ENCODE data around the gene NPPA.
"Not testable (repeated sequence)": the region's sequence is repeated elsewhere in the genome, so short reads cannot be mapped to it uniquely, and the experiment has no call there.

Gene NPPA

GRCh38 chr1:11847667-11848372 is at the start of gene NPPA:
Gene NPPA (minus strand): TSS chr1:11847783. CDS start chr1:11847684, 99 bp downstream.
- no peak for DNase-seq

DNA sequence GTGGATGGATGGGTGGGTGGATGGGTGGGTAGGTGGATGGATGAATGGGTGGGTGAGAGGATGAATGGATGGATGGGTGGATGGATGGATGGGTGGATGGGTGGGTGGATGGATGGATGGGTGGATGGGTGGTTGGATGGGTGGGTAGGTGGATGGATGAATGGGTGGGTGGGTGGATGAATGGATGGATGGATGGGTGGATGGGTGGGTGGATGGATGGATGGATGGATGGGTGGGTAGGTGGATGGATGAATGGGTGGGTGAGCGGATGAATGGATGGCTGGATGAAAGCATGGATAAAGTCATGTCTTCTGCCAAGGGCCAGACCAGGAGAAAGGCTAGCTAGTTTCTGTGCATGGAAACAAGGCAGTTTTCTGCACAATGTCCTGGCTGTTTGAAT is 46.9 kb upstream of the NPPA start:
- not testable (repeated sequence) for DNase-seq

GRCh38 chr1:11893907-11894251 is 46.3 kb upstream of the NPPA start:
- DNase-seq = peak; percentile 70

DNA sequence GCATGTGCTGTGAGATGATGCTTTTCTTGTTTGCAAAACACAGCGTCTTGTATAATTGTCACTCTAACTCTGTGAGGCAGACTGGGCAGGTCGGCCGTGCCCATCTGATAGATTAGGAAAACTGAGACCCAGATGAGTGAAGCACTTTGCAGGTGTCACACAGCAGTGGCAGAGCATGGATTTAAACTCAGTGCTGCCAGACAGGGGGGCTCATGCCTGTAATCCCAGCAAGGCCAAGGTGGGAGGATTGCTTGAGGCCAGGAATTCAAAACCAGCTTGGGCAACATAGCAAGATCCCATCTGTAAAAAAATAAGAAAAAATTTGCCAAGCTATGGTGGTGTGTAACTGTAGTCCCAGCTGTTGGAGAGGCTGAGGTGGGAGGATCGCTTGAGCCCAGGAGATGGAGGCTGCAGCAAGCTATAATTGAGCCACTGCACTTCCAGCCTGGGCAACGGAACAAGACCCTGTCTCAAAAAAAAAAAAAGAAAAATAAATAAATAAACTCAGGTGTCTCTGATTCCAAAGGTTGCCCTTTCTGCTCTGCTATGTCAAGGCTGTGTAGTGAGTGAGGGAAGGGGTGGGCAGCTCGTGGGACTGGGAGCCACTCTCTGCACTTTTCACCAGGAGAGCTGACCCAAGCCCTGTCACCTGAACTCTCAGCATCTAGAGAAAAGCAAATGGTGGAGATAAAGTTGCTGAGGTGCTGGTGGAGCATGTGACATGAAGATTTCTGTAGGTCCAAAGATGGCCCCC is 44.0 kb upstream of the NPPA start:
- DNase-seq = no peak

- DNase-seq = no peak
Measured at GRCh38 chr1:11888877-11889208, 41.3 kb upstream of the NPPA start.

- DNase-seq = no peak
Measured at GRCh38 chr1:11888206-11888876, 40.8 kb upstream of the NPPA start.

GRCh38 chr1:11887666-11888007 is 40.1 kb upstream of the NPPA start:
- no peak for DNase-seq

GRCh38 chr1:11886986-11887665 is 39.5 kb upstream of the NPPA start:
- no peak for DNase-seq

- no peak for DNase-seq
Measured at GRCh38 chr1:11885916-11886315, 38.3 kb upstream of the NPPA start.

GRCh38 chr1:11882814-11883538 is 35.4 kb upstream of the NPPA start:
- no peak for DNase-seq

DNA sequence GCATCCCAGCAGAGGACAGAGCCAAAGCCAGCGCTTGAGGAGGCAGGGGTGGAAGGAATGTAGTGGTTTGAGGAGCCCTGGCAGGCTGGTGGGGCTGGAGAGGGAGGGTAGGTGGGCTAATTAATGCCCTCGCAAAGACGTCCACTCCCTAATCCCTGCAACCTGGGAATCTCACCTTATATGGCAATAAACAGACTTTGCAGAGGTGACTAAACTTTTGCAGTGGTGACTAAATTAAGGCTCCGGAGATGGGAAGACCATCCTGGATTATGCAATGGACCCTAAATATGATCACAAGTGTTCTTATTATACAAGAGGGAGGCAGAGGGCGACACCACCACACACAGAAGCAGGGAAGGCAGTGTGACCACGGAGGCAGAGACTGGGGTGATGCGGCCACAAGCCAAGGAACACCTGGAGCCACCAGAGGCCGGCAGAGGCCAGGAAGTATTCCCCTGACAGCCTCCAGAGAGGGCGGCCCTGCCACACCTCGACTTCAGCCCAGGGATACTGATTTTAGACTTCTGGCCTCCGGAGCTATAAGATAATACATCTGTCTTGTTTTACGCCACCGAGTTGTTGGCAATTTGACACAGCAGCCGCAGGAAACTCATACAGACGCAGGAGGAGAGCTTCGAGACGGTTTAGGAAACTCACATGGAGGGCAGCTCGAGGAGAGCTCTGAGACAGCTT is 34.3 kb upstream of the NPPA start:
- no peak for DNase-seq

GRCh38 chr1:11880911-11881748 is 33.5 kb upstream of the NPPA start:
- DNase-seq = no peak

DNA sequence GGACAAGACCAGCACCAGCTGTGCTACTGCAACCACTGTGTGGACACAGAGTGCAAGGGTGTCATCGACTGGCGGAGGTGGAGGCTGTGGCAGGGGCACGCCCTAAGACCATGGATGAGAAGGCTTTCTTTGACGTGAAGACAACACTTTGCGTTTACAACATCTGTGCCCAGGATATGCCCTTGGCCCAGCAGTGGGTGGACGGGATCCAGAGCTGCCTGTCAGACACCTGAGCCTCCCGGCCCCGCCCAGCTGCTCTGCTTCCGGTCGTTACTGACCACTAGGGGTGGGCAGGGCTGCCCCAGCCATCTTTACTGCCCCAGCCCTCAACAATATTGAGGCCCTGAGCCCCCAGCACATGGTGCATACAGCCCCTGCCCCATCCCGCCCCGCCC is 32.6 kb upstream of the NPPA start:
- DNase-seq = no peak

DNA sequence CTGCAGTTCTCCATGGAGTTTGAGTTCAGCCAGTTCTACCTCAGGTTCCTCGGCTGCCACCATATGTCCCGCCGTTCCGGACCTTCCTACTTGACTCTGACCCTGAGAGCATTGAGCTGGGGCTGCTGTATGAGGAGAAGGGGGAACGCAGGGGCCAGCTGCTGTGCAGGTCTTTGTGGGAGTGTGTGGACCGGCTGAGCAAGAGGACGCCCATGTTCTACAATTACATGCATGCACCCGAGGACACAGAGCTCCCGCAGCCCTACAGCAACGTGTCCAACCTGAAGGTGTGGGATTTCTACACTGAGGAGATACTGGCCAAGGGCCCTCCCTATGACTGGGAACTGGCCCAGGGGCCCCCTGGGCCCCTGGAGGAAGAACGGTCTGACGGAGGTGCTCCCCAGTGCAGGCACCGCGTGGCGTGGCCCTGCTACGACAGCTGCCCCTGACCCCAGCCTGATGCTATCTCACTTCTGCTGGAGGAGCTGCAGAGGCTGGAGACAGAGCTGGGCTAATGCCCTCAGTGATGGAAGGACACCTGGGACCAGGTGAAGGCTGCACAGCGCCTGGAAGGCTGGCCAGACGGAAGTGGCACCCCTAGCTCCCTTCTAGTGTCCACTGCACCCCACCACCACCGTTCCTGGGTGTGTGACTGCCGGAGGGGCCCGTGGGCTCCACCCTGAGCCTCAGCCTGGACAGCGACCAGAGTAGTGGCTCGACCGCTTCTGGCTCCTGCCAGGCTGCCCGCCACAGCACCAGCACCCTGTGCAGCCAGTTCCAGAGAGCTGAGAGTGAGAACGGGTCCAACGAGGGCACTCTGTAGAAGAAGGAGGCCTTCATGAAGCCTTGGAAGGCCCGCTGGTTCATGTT is 32.0 kb upstream of the NPPA start:
- no peak for DNase-seq

- no peak for DNase-seq
Measured at GRCh38 chr1:11878891-11879190, 31.3 kb upstream of the NPPA start.

- DNase-seq = no peak
Measured at GRCh38 chr1:11878081-11878890, 30.7 kb upstream of the NPPA start.

DNA sequence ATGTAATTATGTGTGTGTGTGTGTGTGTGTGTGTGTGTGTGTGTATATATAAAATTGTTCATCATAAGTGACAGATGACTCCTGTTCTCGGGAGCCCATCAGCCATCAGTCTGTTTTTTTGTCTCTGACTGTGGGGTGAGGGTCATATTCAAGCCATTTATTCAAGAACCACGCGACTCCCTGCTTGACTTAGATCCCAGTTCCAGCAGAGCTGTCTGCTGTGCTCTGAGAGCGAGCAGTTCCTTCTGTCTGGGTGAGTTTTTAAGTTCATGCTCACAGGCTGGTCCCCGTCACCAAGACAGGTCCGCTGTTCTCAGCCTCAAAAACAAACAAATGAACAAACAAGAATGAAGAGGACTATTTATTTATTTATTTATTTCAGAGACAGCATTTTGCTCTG is 29.5 kb upstream of the NPPA start:
- no peak for DNase-seq

DNA sequence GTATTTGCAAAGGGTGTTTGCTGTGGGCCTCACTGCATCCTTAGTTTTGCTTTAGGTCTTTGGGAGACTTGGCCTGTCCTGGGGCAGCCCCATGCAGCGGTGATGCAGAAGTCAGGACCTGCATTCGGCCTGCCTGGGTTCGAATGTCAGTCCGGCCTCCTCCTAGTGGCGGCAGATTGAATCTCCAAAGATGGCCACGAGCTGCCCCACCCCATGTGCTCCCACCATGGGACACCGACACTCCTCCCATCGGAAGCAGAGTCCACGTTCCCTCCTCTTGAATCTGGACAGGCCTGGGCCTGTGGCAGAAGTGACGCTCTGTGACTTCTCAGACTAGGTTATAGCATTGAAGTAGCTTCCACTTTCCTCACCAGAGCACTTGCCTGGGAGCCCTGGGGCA is 27.5 kb upstream of the NPPA start:
- no peak for DNase-seq

DNA sequence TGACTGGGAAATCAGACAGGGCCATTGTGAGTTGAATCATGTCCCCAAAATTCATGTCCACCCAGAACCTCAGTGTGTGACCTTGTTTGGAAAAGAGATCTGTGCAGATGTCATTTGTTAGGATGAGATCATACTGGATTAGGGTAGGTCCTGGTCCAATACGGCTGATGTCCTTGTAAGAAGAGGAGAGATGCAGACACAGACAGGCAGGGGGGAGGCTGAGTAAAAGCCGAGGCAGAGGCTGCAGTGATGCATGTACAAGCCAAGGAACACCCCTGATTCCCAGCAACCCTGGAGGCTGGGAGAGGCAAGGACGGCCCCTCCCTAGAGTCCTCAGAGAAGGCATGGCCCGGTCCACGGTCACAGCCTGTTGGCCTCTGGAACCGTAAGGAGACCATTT is 27.0 kb upstream of the NPPA start:
- DNase-seq = no peak

DNA sequence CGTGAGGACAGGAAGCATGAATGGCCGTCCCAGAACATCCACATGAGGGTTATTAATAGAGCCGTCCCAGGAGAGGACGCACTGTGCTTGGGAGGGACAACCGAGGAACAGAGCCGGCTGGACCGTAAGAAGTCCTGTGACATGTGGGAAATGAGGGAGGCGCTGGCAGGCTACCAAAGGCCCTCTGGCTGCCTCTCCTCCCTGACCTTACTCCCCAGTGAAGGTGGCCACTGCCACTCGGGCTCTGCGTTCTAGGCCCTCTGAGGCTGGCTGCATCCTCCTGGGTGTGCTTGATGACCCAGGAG is 26.6 kb upstream of the NPPA start:
- DNase-seq = no peak

Data from activated CD4-positive, alpha-beta T cell treated with anti-CD3 and anti-CD28 coated beads, Interleukin-2, amount 50 U/mL, for 16 hours (primary cell).